Effector memory CD8-positive, alpha-beta T cell (primary cell): Measurements from ENCODE around the gene ANKS1B.

Source experiments
- ATAC-seq: fragments of 150-1000 bp; cut with Tn5 transposase; replicated peaks from 2 replicates; pipeline ENCODE4 v1.10.0; 2021; ENCODE audit warnings: mild to moderate bottlenecking, moderate library complexity
- DNase-seq, 3 experiments: peaks; one replicate each; pipeline ENCODE4 v3.0.0; 2021
- H3K27ac Mint-ChIP-seq, 2 donors: one replicate each; pipeline ENCODE4 v1.8.0; 2022; ENCODE audit warnings: mild to moderate bottlenecking in 2 of 2, mixed read lengths in 2 of 2, moderate library complexity in 2 of 2
- H3K27me3 Mint-ChIP-seq, 2 donors: one replicate each; pipeline ENCODE4 v1.8.0; 2022; ENCODE audit warnings: mixed read lengths in 2 of 2
- H3K36me3 Mint-ChIP-seq: one replicate; pipeline ENCODE4 v1.8.0; 2022; ENCODE audit warnings: mild to moderate bottlenecking, moderate library complexity, mixed read lengths; ENCODE audit not compliant: insufficient read depth
- H3K4me1 Mint-ChIP-seq, 2 donors: one replicate each; pipeline ENCODE4 v1.8.0; 2022; ENCODE audit warnings: low read depth in 2 of 2, mixed read lengths in 2 of 2
- H3K4me3 Mint-ChIP-seq, 2 donors: one replicate each; pipeline ENCODE4 v1.8.0; 2022; ENCODE audit warnings: mild to moderate bottlenecking in 2 of 2, mixed read lengths in 2 of 2, moderate library complexity in 2 of 2
- H3K9me3 Mint-ChIP-seq, 2 donors: one replicate each; pipeline ENCODE4 v1.8.0; 2022; ENCODE audit warnings: mixed read lengths in 2 of 2

Gene ANKS1B

GRCh38 chr12:99154216-99154982 lies 830.3 kb downstream of the ANKS1B start:
- ATAC-seq (no peak), DNase-seq (no peak)
- H3K4me1 Mint-ChIP-seq, result no peaks in the 10 kb centered on the region
- no peak overlapping the region for H3K27ac Mint-ChIP-seq
- H3K36me3 Mint-ChIP-seq, result no peaks in the 10 kb centered on the region
- H3K9me3 Mint-ChIP-seq, result peaks cover 2 to 8% of the 10 kb centered on the region in 2 donors
- no peak overlapping the region for H3K4me3 Mint-ChIP-seq
- H3K27me3 Mint-ChIP-seq, result no peaks in the 10 kb centered on the region

- Mint-ChIP-seq H3K4me1 (no peaks in the 10 kb centered on the region), H3K27ac (no peak overlapping the region), H3K4me3 (no peak overlapping the region), H3K36me3 (no peaks in the 10 kb centered on the region), H3K27me3 (no peaks in the 10 kb centered on the region), H3K9me3 (peaks cover 2 to 8% of the 10 kb centered on the region in 2 donors)
- ATAC-seq (no peak), DNase-seq (no peak)
Observed at GRCh38 chr12:99153293-99153692, 831.4 kb downstream of the ANKS1B start.

GRCh38 chr12:99152337-99152736 lies 832.4 kb downstream of the ANKS1B start:
- DNase-seq, result no peak
- ATAC-seq, result no peak
- Mint-ChIP-seq H3K36me3 (no peaks in the 10 kb centered on the region), H3K27ac (no peak overlapping the region), H3K27me3 (no peaks in the 10 kb centered on the region), H3K9me3 (peaks cover 2 to 8% of the 10 kb centered on the region in 2 donors), H3K4me1 (no peaks in the 10 kb centered on the region), H3K4me3 (no peak overlapping the region)

- Mint-ChIP-seq H3K36me3 (no peaks in the 10 kb centered on the region), H3K4me1 (no peaks in the 10 kb centered on the region), H3K27ac (no peak overlapping the region), H3K4me3 (no peak overlapping the region), H3K27me3 (no peaks in the 10 kb centered on the region), H3K9me3 (peaks cover 2 to 8% of the 10 kb centered on the region in 2 donors)
- ATAC-seq (no peak), DNase-seq (no peak)
Observed at GRCh38 chr12:99151744-99152143, 833.0 kb downstream of the ANKS1B start.

GRCh38 chr12:99147130-99147529 lies 837.6 kb downstream of the ANKS1B start:
- no peaks in the 10 kb centered on the region for H3K27me3 Mint-ChIP-seq
- H3K36me3 Mint-ChIP-seq, result no peaks in the 10 kb centered on the region
- DNase-seq, result no peak
- no peak overlapping the region for H3K27ac Mint-ChIP-seq
- no peaks in the 10 kb centered on the region for H3K4me1 Mint-ChIP-seq
- no peak overlapping the region for H3K4me3 Mint-ChIP-seq
- H3K9me3 Mint-ChIP-seq, result peaks cover 6 to 16% of the 10 kb centered on the region in 2 donors
- no peak for ATAC-seq

GRCh38 chr12:99146730-99147129 lies 838.0 kb downstream of the ANKS1B start:
- no peak overlapping the region for H3K27ac Mint-ChIP-seq
- no peak overlapping the region for H3K4me3 Mint-ChIP-seq
- no peaks in the 10 kb centered on the region for H3K27me3 Mint-ChIP-seq
- peaks cover 8 to 16% of the 10 kb centered on the region in 2 donors for H3K9me3 Mint-ChIP-seq
- no peak for DNase-seq
- no peaks in the 10 kb centered on the region for H3K4me1 Mint-ChIP-seq
- no peaks in the 10 kb centered on the region for H3K36me3 Mint-ChIP-seq
- no peak for ATAC-seq

- no peak for ATAC-seq
- H3K27ac Mint-ChIP-seq, result no peak overlapping the region
- no peaks in the 10 kb centered on the region for H3K27me3 Mint-ChIP-seq
- DNase-seq, result no peak
- no peak overlapping the region for H3K4me3 Mint-ChIP-seq
- peaks cover 8 to 16% of the 10 kb centered on the region in 2 donors for H3K9me3 Mint-ChIP-seq
- H3K4me1 Mint-ChIP-seq, result no peaks in the 10 kb centered on the region
- H3K36me3 Mint-ChIP-seq, result no peaks in the 10 kb centered on the region
Observed at GRCh38 chr12:99146185-99146584, 838.6 kb downstream of the ANKS1B start.

GRCh38 chr12:99142651-99143050 lies 842.1 kb downstream of the ANKS1B start:
- Mint-ChIP-seq H3K4me3 (no peak overlapping the region), H3K27me3 (no peaks in the 10 kb centered on the region), H3K36me3 (no peaks in the 10 kb centered on the region), H3K9me3 (peaks cover 8 to 15% of the 10 kb centered on the region in 2 donors), H3K27ac (no peak overlapping the region), H3K4me1 (no peaks in the 10 kb centered on the region)
- DNase-seq, result no peak
- ATAC-seq, result no peak

- Mint-ChIP-seq H3K27me3 (no peaks in the 10 kb centered on the region), H3K4me1 (no peaks in the 10 kb centered on the region), H3K9me3 (peaks cover 5 to 13% of the 10 kb centered on the region in 2 donors), H3K27ac (no peak overlapping the region), H3K4me3 (no peak overlapping the region), H3K36me3 (no peaks in the 10 kb centered on the region)
- ATAC-seq (no peak), DNase-seq (no peak)
Observed at GRCh38 chr12:99140017-99140720, 844.6 kb downstream of the ANKS1B start.

- no peak overlapping the region for H3K27ac Mint-ChIP-seq
- ATAC-seq, result no peak
Observed at GRCh38 chr12:99138393-99138792, 846.3 kb downstream of the ANKS1B start.

GRCh38 chr12:99137124-99137855 lies 847.4 kb downstream of the ANKS1B start:
- H3K27ac Mint-ChIP-seq, result no peak overlapping the region
- ATAC-seq, result no peak
- DNase-seq, result no peak
- H3K4me1 Mint-ChIP-seq, result no peaks in the 10 kb centered on the region
- H3K4me3 Mint-ChIP-seq, result no peak overlapping the region
- H3K9me3 Mint-ChIP-seq, result peaks cover 0 to 13% of the 10 kb centered on the region in 2 donors
- H3K27me3 Mint-ChIP-seq, result no peaks in the 10 kb centered on the region
- H3K36me3 Mint-ChIP-seq, result no peaks in the 10 kb centered on the region

More at GRCh38 chr12:99138393-99138792, 846.3 kb downstream of the ANKS1B start:
- no peak overlapping the region for H3K4me3 Mint-ChIP-seq
- no peak for DNase-seq
- H3K36me3 Mint-ChIP-seq, result no peaks in the 10 kb centered on the region
- no peaks in the 10 kb centered on the region for H3K4me1 Mint-ChIP-seq
- no peaks in the 10 kb centered on the region for H3K27me3 Mint-ChIP-seq
- H3K9me3 Mint-ChIP-seq, result peaks cover 0 to 13% of the 10 kb centered on the region in 2 donors

GRCh38 chr12:99136516-99136915 lies 848.2 kb downstream of the ANKS1B start:
- Mint-ChIP-seq H3K36me3 (no peaks in the 10 kb centered on the region), H3K4me3 (no peak overlapping the region), H3K27ac (no peak overlapping the region), H3K4me1 (no peaks in the 10 kb centered on the region), H3K9me3 (peaks cover 0 to 11% of the 10 kb centered on the region in 2 donors), H3K27me3 (no peaks in the 10 kb centered on the region)
- DNase-seq, result no peak
- no peak for ATAC-seq

- Mint-ChIP-seq H3K4me3 (no peak overlapping the region), H3K9me3 (peaks cover 0 to 4% of the 10 kb centered on the region in 2 donors), H3K4me1 (no peaks in the 10 kb centered on the region), H3K27me3 (no peaks in the 10 kb centered on the region), H3K27ac (no peak overlapping the region), H3K36me3 (no peaks in the 10 kb centered on the region)
- DNase-seq, result no peak
- no peak for ATAC-seq
Observed at GRCh38 chr12:99135376-99135775, 849.4 kb downstream of the ANKS1B start.
